Right lobe of liver (tissue), 6 donors: ENCODE results near the gene GTF2H3. TPM values are rescaled to one million over a fixed set of nuclear protein-coding genes. Genes with fewer than 3 reads are reported as not detected.

Experiments
- ATAC-seq, 4 donors: fragments of 200-7000 bp; cut with Tn5 transposase; one replicate each; pipeline ENCODE4 v1.9.1; 2020; ENCODE audit warnings: mild to moderate bottlenecking in 4 of 4, moderate library complexity in 4 of 4
- DNase-seq, 3 donors: peaks; one replicate each; pipeline ENCODE4 v3.0.0-alpha.2; 2020
- H3K27ac ChIP-seq, 3 donors: fragments of 200-600 bp; one replicate each; pipeline ENCODE4 v1.8.0; 2022
- H3K27me3 ChIP-seq, 2 donors: fragments of 200-600 bp; one replicate each; pipeline ENCODE4 v1.8.0; 2022
- H3K36me3 ChIP-seq, 4 donors: fragments of 200-600 bp; sonication (generic) in 1 of 4; one replicate each; pipeline versions ENCODE4 v1.5.1 to v1.8.0; 2017 to 2022; ENCODE audit warnings: control low read depth in 1 of 4
- H3K4me1 ChIP-seq, 4 donors: fragments of 200-600 bp; sonication (generic) in 1 of 4; one replicate each; pipeline versions ENCODE4 v1.5.1 to v1.8.0; 2017 to 2022; ENCODE audit warnings: control low read depth in 1 of 4
- H3K4me3 ChIP-seq, 3 donors: fragments of 200-600 bp; one replicate each; pipeline ENCODE4 v1.8.0; 2022
- H3K9me3 ChIP-seq, 4 donors: fragments of 200-600 bp; sonication (generic) in 1 of 4; one replicate each; pipeline versions ENCODE4 v1.5.1 to v1.8.0; 2017 to 2022; ENCODE audit warnings: control low read depth in 1 of 4
- POLR2A ChIP-seq: fragments of 450-650 bp; IDR thresholded peaks from one replicate; pipeline ENCODE4 v1.6.1; 2017; ENCODE audit warnings: antibody characterized with exemption, mild to moderate bottlenecking
- WGBS: methylation state at CpG from one replicate; pipeline ENCODE4 v1.1.6; 2018; ENCODE audit warnings: low coverage, low lambda C conversion rate; ENCODE audit not compliant: insufficient coverage; ENCODE audit errors: missing lambda C conversion rate; 5-methylcytosine and 5-hydroxymethylcytosine counted together
- intact Hi-C, 2 donors: fragments of 100-400 bp; cut with DNase I; formaldehyde crosslinking; loops; one replicate each; pipeline versions ENCODE4 v1.11.2 to v1.14.1; 2022
- total RNA-seq, 6 experiments: library from RNA; depleted of rRNA in 2 of 6; stranded (reverse); fragments of >200 nt in 2 of 6; fragmentation: NEBNext Ultra II Directional in 3 of 6; extraction: Animal tissue kit (Norgen Biotek cat#: 25700) in 3 of 6; gene quantifications; one replicate each; pipeline versions ENCODE4 v1.1.0 to v1.2.4, GENCODE V29; 2016 to 2023
- TF ChIP-seq, protein P1 (sequence below), 4 donors: fragments of 200-600 bp in 3 of 4; fragments of 450-650 bp in 1 of 4; IDR thresholded peaks; one replicate each; pipeline versions ENCODE4 v1.5.1 to v1.8.0; 2016 to 2022; ENCODE audit warnings: antibody characterized with exemption in 4 of 4, mild to moderate bottlenecking in 2 of 4
- donor health status: DM: no; HTN: yes; CAD: no.
- donor health status: DM: no; HTN: no; CAD: no.
- donor health status: DM: no; HTN: no; CAD: no.
- donor health status: DM: no; HTN: yes; CAD: no.
- donor health status: DM: no; HTN: yes; CAD: no.

GTF2H3 gene
- total RNA-seq, 6 experiments from 2014 or later = 10.9 to 15.6 (median 13.9) TPM

DNA sequence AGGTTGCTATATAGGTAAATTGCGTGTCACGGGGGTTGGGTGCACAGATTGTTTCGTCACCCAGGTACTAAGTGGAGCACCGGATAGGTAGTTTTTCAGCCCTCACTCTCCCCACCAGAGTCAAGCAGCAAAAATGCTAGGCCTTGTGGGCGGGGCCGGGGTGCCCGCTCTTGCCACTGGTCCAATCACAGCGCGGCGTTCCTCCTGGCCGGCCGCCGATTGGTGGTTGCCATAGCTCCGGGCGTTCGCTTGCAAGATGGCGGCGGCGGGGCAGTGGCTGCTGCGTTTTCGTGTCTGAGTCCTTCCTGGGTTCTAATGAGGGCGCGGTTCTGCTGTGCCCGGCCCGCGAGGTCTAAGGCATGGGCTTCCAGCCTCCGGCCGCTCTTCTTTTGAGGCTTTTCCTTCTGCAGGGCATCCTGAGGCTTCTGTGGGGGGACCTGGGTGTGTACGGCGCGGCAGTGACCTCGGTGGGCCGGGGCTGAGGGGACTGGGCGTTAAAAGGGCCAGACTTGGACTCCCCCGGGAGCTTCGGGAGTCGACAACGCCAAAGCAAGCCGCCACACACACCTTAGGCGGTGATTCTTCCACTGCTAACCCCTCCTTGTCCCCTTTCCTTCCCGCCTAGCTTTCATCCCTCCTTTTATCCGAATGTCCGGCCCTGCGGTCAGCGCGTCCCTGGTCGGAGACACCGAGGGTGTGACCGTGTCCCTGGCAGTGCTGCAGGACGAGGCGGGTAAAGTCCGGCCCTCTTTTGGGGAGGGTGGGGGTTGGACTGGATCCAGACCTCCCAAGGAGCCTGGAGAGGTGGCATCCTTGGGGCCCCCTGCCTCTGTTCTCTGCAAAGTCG is 37.5 kb downstream of the GTF2H3 start, which contains the start of gene TCTN2:
Gene TCTN2, plus strand, starts transcription at position 232 of the 847 bp plus-strand sequence. Its CDS starts 128 bp downstream, at position 360.
- H3K36me3 ChIP-seq = no peaks in the 10 kb centered on the region
- no peaks in the 10 kb centered on the region for H3K27me3 ChIP-seq
- no peaks in the 10 kb centered on the region for H3K9me3 ChIP-seq
- H3K27ac ChIP-seq = no peak within 1 kb of the TSS
- intact Hi-C loops = no loop called here
- WGBS = 4% methylated on average over 18 of the region's 53 CpGs
- H3K4me1 ChIP-seq = no peaks in the 10 kb centered on the region
- DNase-seq = peak; percentile 89 to 91 (median 90)
- H3K4me3 ChIP-seq = peak within 1 kb of the TSS; percentile 81 to 86 (median 83)
- TF ChIP-seq, protein P1, sequence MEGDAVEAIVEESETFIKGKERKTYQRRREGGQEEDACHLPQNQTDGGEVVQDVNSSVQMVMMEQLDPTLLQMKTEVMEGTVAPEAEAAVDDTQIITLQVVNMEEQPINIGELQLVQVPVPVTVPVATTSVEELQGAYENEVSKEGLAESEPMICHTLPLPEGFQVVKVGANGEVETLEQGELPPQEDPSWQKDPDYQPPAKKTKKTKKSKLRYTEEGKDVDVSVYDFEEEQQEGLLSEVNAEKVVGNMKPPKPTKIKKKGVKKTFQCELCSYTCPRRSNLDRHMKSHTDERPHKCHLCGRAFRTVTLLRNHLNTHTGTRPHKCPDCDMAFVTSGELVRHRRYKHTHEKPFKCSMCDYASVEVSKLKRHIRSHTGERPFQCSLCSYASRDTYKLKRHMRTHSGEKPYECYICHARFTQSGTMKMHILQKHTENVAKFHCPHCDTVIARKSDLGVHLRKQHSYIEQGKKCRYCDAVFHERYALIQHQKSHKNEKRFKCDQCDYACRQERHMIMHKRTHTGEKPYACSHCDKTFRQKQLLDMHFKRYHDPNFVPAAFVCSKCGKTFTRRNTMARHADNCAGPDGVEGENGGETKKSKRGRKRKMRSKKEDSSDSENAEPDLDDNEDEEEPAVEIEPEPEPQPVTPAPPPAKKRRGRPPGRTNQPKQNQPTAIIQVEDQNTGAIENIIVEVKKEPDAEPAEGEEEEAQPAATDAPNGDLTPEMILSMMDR (IDR thresholded peaks at IDR 0.05) = no peak
- TF ChIP-seq POLR2A = no peak
- ATAC-seq = peak; percentile 98 to 100 (median 100)

DNA sequence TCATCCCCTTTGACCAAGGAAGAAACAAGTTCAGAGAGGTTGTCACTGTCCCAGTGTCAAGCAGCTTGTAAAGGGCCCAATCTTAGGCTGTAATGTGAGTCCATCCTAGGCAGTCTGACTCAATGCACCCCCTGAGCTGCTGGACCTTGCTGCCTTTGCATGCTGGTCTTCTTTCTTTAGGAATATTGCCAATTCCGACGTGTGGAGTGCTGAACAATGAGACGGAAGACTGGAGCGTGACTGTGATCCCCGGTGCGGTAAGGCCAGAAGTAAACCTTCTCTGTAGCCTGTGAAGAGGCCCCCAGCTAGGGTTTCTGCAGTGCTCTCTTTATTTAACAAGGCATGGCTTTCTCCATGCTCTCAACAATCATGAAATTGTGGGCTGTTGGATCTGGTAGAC is 38.2 kb downstream of the GTF2H3 start:
- intact Hi-C loops = no loop called here
- H3K4me3 ChIP-seq = peak overlapping the region in 1 of 3 donors; percentile 86
- no peaks in the 10 kb centered on the region for H3K4me1 ChIP-seq
- H3K27ac ChIP-seq = no peak overlapping the region
- WGBS = no CpG with 5 or more reads among the region's 6 CpGs
- H3K9me3 ChIP-seq = no peaks in the 10 kb centered on the region
- no peaks in the 10 kb centered on the region for H3K36me3 ChIP-seq
- no peak for DNase-seq
- H3K27me3 ChIP-seq = no peaks in the 10 kb centered on the region
- no peak for TF ChIP-seq POLR2A
- TF ChIP-seq, protein P1 (IDR thresholded peaks at IDR 0.05) = no peak
- ATAC-seq = no peak

DNA sequence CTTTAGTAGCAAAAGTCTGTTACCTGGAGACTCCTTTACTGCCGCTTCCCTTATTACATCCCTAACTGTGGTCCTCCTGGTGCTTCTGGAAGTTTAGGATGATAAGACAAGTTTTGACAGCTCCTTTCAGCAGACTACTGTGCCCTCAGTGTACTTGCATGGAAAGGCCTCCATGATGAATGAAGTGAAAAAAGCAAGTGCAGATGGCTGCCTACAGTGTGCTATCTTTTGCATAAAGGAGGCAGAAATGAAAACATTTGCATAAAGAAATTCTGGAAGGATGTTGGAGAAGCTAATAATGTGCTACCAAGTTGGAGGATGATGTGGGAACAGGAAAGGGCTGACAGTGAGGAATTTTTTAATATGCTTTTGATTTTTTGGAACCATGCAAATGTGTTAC is 41.8 kb downstream of the GTF2H3 start:
- no peak overlapping the region for H3K4me3 ChIP-seq
- no peak for ATAC-seq
- intact Hi-C loops = no loop called here

DNA sequence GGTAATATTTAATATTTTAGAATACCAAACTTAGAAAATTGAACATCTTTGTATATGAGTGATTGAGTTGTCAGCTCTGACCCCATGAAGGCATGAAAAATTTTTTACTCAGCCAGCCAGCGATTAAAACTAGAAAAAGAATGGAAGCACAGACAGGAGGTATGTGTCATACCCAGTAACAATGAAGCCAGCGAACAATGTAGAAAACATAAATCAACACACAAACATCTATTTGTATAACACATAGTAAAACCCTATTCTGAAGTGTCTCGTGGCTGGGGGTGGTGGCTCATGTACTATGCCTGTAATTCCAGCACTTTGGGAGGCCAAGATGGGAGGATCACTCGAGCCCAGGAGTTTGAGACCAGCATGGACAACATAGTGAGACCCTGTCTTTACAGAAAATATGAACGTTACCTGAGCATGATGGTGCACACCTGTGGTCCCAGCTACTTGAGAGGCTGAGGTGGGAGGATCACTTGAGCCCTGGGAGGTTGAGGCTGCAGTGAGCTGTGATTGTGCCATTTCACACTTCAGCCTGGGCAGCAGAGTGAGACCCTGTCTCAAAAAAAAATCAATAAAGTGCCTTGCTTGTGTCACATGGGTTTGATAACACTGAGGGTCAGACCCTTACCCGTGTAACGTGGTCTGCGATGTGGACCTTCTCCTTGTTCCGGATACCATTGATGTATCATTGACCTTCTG is 43.1 kb downstream of the GTF2H3 start:
- TF ChIP-seq, protein P1 (IDR thresholded peaks at IDR 0.05) = no peak
- TF ChIP-seq POLR2A = no peak
- 89% methylated on average over 8 of the region's 9 CpGs for WGBS
- no peaks in the 10 kb centered on the region for H3K4me1 ChIP-seq
- intact Hi-C loops = no loop called here
- H3K27ac ChIP-seq = no peak overlapping the region
- no peaks in the 10 kb centered on the region for H3K9me3 ChIP-seq
- H3K27me3 ChIP-seq = no peaks in the 10 kb centered on the region
- DNase-seq (no peak), ATAC-seq (no peak)
- H3K4me3 ChIP-seq = no peak overlapping the region
- no peaks in the 10 kb centered on the region for H3K36me3 ChIP-seq

More for the DNA sequence above, 41.8 kb downstream of the GTF2H3 start:
- Histone ChIP-seq H3K4me1 (no peaks in the 10 kb centered on the region), H3K36me3 (no peaks in the 10 kb centered on the region), H3K27me3 (no peaks in the 10 kb centered on the region), H3K27ac (no peak overlapping the region), H3K9me3 (no peaks in the 10 kb centered on the region)
- DNase-seq = no peak
- TF ChIP-seq POLR2A = no peak
- TF ChIP-seq, protein P1 (IDR thresholded peaks at IDR 0.05) = no peak
- WGBS = 100% methylated on average over 1 of the region's 1 CpG
